Psoas muscle (tissue), 8 donors: Measurements from ENCODE around the gene PDE1C. TPM values are rescaled to one million over a fixed set of nuclear protein-coding genes. Genes with fewer than 3 reads are reported as not detected.

ENCODE experiments used
- ATAC-seq, 4 donors: fragments of 200-7000 bp; cut with Tn5 transposase; one replicate each; pipeline ENCODE4 v1.9.1; 2020; ENCODE audit warnings: moderate library complexity in 3 of 4, mild to moderate bottlenecking in 2 of 4
- DNase-seq, 2 donors: peaks; one replicate each; pipeline ENCODE4 v3.0.0-alpha.2; 2020
- H3K27ac ChIP-seq: fragments of 200-600 bp; one replicate; pipeline ENCODE4 v1.8.0; 2022
- H3K27me3 ChIP-seq, 3 donors: fragments of 200-600 bp in 1 of 3; one replicate each; pipeline versions ENCODE4 v1.6.1 to v1.8.0; 2013 to 2022; ENCODE audit warnings: low read length in 2 of 3, mild to moderate bottlenecking in 2 of 3, moderate library complexity in 1 of 3; ENCODE audit not compliant: insufficient read depth in 3 of 3
- H3K36me3 ChIP-seq, 2 donors: fragments of 200-600 bp in 1 of 2; one replicate each; pipeline versions ENCODE4 v1.6.1 to v1.8.0; 2013 to 2022; ENCODE audit warnings: low read depth in 1 of 2, mild to moderate bottlenecking in 1 of 2, moderate library complexity in 1 of 2; ENCODE audit not compliant: insufficient read depth in 1 of 2
- H3K4me1 ChIP-seq: fragments of 200-600 bp; one replicate; pipeline ENCODE4 v1.8.0; 2022
- H3K4me3 ChIP-seq: fragments of 200-600 bp; one replicate; pipeline ENCODE4 v1.8.0; 2022; ENCODE audit warnings: mild to moderate bottlenecking
- H3K9me3 ChIP-seq: fragments of 200-600 bp; one replicate; pipeline ENCODE4 v1.8.0; 2022
- WGBS, 3 donors: extraction: QIAGEN DNeasy Blood & Tissue Kit; methylation state at CpG; one replicate each; pipeline versions ENCODE4 v1.1.6 to v1.1.7; 2013; 5-methylcytosine and 5-hydroxymethylcytosine counted together
- intact Hi-C, 2 donors: fragments of 100-400 bp; cut with DNase I; formaldehyde crosslinking; loops; one replicate each; pipeline versions ENCODE4 v1.11.0 to v1.14.2; 2022
- polyA plus RNA-seq, 3 donors: library from polyadenylated mRNA; stranded (reverse); fragments of 200-250 nt; gene quantifications; one replicate each; pipeline ENCODE4 v1.2.3, GENCODE V29; 2013
- total RNA-seq, 4 donors: library from RNA; stranded (reverse); fragmentation: NEBNext Ultra II Directional in 2 of 4; extraction: Animal tissue kit (Norgen Biotek cat#: 25700) in 2 of 4; gene quantifications; one replicate each; pipeline versions ENCODE4 v1.2.1 to v1.2.4, GENCODE V29; 2021 to 2023
- TF ChIP-seq, protein P1 (sequence below): fragments of 200-600 bp; IDR thresholded peaks from one replicate; pipeline ENCODE4 v1.8.0; 2022; ENCODE audit warnings: antibody characterized with exemption
- donor health status: healthy with polysubstance abuse.
- donor health status: DM: no; HTN: no; CAD: no; lungs with moderate emphysema.
- donor health status: Bipolar disorder and iron deficiency.
- donor health status: healthy.
- donor health status: DM: yes; HTN: yes; CAD: no.
- donor health status: DM: no; HTN: no; CAD: no.
- donor health status: DM: no; HTN: no; CAD: no.
- donor health status: DM: yes; HTN: yes; CAD: no.

PDE1C gene
- total and polyA plus RNA-seq, 7 donors: 0.20 to 1.9 (median 0.64) TPM

DNA sequence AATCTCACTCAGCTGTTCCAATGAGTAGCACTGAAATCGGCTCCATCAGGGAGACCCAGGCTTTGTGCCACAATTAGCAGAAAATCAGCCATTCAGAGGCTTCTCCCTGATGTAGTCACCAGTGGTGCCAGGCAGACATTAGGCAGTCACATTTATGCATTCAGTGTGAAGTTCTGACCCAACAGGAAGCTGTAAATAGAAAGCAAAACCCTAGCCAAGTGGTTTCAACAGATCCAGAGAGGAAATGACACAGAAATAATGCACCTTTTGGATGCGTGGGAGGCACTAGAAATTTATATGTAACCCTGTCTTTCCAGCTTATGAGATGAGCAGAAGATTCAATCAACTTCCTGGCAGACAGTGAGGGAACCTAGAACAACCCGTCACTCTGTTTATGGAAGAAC lies 186.4 kb downstream of the PDE1C start:
- H3K27me3 ChIP-seq: no peaks in the 10 kb centered on the region
- peaks cover 3% of the 10 kb centered on the region for H3K4me1 ChIP-seq
- WGBS, 3 donors: 25 to 30% (median 30%) methylated on average over 3 of the region's 3 CpGs
- peak in 3 of 4 donors; percentile 33 to 75 (median 65) for ATAC-seq
- H3K9me3 ChIP-seq: no peaks in the 10 kb centered on the region
- TF ChIP-seq, protein P1, sequence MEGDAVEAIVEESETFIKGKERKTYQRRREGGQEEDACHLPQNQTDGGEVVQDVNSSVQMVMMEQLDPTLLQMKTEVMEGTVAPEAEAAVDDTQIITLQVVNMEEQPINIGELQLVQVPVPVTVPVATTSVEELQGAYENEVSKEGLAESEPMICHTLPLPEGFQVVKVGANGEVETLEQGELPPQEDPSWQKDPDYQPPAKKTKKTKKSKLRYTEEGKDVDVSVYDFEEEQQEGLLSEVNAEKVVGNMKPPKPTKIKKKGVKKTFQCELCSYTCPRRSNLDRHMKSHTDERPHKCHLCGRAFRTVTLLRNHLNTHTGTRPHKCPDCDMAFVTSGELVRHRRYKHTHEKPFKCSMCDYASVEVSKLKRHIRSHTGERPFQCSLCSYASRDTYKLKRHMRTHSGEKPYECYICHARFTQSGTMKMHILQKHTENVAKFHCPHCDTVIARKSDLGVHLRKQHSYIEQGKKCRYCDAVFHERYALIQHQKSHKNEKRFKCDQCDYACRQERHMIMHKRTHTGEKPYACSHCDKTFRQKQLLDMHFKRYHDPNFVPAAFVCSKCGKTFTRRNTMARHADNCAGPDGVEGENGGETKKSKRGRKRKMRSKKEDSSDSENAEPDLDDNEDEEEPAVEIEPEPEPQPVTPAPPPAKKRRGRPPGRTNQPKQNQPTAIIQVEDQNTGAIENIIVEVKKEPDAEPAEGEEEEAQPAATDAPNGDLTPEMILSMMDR: no peak
- no peak for DNase-seq
- no peak overlapping the region for H3K4me3 ChIP-seq
- no peaks in the 10 kb centered on the region for H3K36me3 ChIP-seq
- intact Hi-C loops: no loop called here
- H3K27ac ChIP-seq: peak overlapping the region; percentile 47

DNA sequence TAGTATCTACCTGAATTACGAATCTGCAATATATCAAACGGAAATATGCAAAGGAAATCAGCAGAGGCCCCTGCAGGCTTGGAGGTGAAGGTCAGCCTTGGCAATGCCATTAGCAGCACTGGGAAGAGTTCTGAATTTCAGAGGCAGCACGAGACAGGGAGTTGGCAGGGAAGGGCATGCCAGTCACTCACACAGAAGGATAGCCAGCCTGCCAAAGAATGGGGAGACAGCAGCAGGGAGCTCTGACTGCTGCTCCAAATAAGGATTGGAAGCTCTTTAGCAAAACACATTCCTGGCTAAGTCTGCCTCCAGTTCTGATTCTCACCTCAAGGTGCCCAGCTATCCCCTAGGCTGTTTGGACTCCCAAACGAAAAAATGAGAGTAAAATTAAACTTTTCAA lies 188.0 kb downstream of the PDE1C start:
- ATAC-seq (peak; percentile 81 to 99 (median 90)), DNase-seq (peak in 1 of 2 donors; percentile 69)
- Histone ChIP-seq H3K27ac (no peak overlapping the region), H3K27me3 (no peaks in the 10 kb centered on the region), H3K4me3 (no peak overlapping the region), H3K4me1 (peaks cover 3% of the 10 kb centered on the region), H3K36me3 (no peaks in the 10 kb centered on the region), H3K9me3 (no peaks in the 10 kb centered on the region)
- intact Hi-C loops: no loop called here
- TF ChIP-seq, protein P1: no peak
- WGBS, 3 donors: 39 to 50% (median 45%) methylated on average over 4 of the region's 4 CpGs

DNA sequence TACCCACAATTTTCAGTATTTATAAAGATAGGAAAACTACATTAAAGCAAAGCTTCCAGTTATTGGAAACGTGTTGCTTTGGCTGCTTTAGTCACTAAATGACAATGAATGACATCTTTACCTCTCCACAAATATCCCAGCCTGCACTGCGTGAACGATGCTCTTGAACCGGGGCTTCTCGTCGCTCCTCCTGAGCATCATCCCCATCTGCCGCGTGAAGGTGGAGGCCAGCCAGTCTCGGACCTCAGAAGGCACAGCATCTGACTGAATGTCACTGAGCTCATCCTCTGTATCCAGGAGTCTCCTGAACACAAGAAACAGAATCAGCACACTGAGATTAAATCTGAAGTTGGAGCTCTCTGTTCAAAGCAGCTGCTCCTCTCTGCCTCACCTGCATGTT lies 191.3 kb downstream of the PDE1C start:
- intact Hi-C loops: no loop called here
- no peak for DNase-seq
- 85 to 89% (median 88%) methylated on average over 9 of the region's 9 CpGs for WGBS, 3 donors

DNA sequence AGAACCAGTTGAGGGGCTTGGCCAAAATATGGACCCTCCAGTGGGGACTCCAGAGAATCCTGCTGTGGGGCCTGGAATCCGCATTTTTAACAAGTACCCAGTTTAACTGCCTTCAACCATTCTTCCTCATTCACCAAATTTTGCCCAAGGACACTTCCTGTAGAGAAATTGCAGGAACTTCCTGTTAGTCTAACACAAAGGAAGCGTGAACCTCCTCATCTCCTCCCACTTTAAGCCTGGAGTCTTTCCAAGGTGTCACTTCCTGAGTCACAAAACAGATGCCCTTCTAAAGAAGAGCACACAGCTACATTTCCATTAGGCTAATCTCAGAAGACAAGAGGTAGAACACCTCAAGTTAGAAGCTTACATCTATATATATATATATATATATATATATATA lies 194.8 kb downstream of the PDE1C start:
- WGBS, 3 donors: 51 to 76% (median 75%) methylated on average over 2 of the region's 2 CpGs
- intact Hi-C loops: no loop called here
- no peak for ATAC-seq
- Histone ChIP-seq H3K36me3 (no peaks in the 10 kb centered on the region), H3K4me3 (no peak overlapping the region), H3K27ac (no peak overlapping the region), H3K4me1 (no peaks in the 10 kb centered on the region), H3K27me3 (no peaks in the 10 kb centered on the region), H3K9me3 (no peaks in the 10 kb centered on the region)
- DNase-seq: no peak
- TF ChIP-seq, protein P1: no peak

More for the DNA sequence above, 191.3 kb downstream of the PDE1C start:
- no peaks in the 10 kb centered on the region for H3K27me3 ChIP-seq
- TF ChIP-seq, protein P1: no peak
- no peak overlapping the region for H3K4me3 ChIP-seq
- no peak overlapping the region for H3K27ac ChIP-seq
- H3K9me3 ChIP-seq: no peaks in the 10 kb centered on the region
- no peak for ATAC-seq
- no peaks in the 10 kb centered on the region for H3K36me3 ChIP-seq
- H3K4me1 ChIP-seq: peaks cover 3% of the 10 kb centered on the region

DNA sequence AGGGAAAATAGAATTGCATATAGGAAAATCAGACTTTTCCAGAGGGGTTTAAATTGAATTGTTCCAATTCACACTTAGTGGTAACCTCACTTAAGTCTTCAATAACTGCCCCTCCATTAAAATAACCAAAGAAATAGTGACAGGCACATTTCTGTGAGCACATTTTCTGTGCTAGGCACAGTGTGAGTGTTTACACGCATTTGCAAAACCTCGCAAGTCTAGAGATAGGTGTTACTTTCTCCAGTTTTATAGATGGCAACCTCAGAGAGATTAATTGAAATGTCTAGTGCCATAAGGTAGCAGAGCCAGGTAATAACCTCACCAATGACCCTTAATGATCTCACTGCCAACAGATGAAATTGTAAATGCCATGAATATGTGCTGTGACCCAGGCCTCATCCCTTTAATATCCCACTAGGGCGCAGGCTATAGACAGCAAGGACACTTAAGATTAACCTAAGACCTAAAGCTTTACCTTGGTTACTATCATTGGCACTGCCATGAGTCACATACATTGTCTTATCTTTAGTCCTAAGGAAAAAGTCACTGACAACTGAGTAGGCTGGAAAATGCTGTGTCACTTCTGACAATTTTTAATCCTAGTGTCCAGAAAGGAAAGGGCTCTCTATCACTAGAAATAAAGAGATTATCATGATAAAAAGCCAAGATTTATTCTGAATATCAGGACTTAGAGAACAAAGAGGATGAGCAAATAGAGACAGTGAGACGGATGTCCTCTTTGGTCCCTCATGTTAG lies 195.4 kb downstream of the PDE1C start:
- DNase-seq (no peak), ATAC-seq (no peak)
- WGBS, 3 donors: 90 to 95% (median 92%) methylated on average over 4 of the region's 4 CpGs
- Histone ChIP-seq H3K9me3 (no peaks in the 10 kb centered on the region), H3K27ac (no peak overlapping the region), H3K27me3 (no peaks in the 10 kb centered on the region), H3K4me1 (no peaks in the 10 kb centered on the region), H3K4me3 (no peak overlapping the region), H3K36me3 (no peaks in the 10 kb centered on the region)
- intact Hi-C loops: no loop called here
- TF ChIP-seq, protein P1: no peak
